ENCODE results near the gene CCDC178.
"Not testable (repeated sequence)": the region's sequence is repeated elsewhere in the genome, so short reads cannot be mapped to it uniquely, and the experiment has no call there.

Gene CCDC178

GRCh38 chr18:32975501-32975900 is 465.0 kb downstream of the CCDC178 start:
- no peak for DNase-seq

- no peak for DNase-seq
Measured at GRCh38 chr18:32975163-32975436, 465.4 kb downstream of the CCDC178 start.

GRCh38 chr18:32974421-32975162 is 465.9 kb downstream of the CCDC178 start:
- DNase-seq, result peak; percentile 91

GRCh38 chr18:32968248-32968647 is 472.3 kb downstream of the CCDC178 start:
- no peak for DNase-seq

- peak; percentile 26 for DNase-seq
Measured at GRCh38 chr18:32966141-32966540, 474.4 kb downstream of the CCDC178 start.

- DNase-seq, result no peak
Measured at GRCh38 chr18:32961538-32961937, 479.0 kb downstream of the CCDC178 start.

- DNase-seq, result no peak
Measured at GRCh38 chr18:32958746-32959145, 481.8 kb downstream of the CCDC178 start.

GRCh38 chr18:32956591-32957315 is 483.8 kb downstream of the CCDC178 start:
- DNase-seq, result no peak

- not testable (repeated sequence) for DNase-seq
Measured at GRCh38 chr18:32952318-32952717, 488.2 kb downstream of the CCDC178 start.

- peak; percentile 69 for DNase-seq
Measured at GRCh38 chr18:32937597-32937996, 502.9 kb downstream of the CCDC178 start.

GRCh38 chr18:32937066-32937465 is 503.5 kb downstream of the CCDC178 start:
- no peak for DNase-seq

- DNase-seq, result no peak
Measured at GRCh38 chr18:32934201-32934600, 506.3 kb downstream of the CCDC178 start.

GRCh38 chr18:32930695-32931301 is 509.7 kb downstream of the CCDC178 start:
- DNase-seq, result peak; percentile 86

GRCh38 chr18:32929213-32929612 is 511.3 kb downstream of the CCDC178 start:
- DNase-seq, result no peak

- DNase-seq, result no peak
Measured at GRCh38 chr18:32922951-32923430, 517.5 kb downstream of the CCDC178 start.

GRCh38 chr18:32920796-32921787 is 519.4 kb downstream of the CCDC178 start:
- no peak for DNase-seq

- peak; percentile 35 for DNase-seq
Measured at GRCh38 chr18:32919799-32920198, 520.7 kb downstream of the CCDC178 start.

GRCh38 chr18:32918692-32919250 is 521.8 kb downstream of the CCDC178 start:
- no peak for DNase-seq

GRCh38 chr18:32915516-32915915 is 525.0 kb downstream of the CCDC178 start:
- DNase-seq, result no peak

- DNase-seq, result no peak
Measured at GRCh38 chr18:32911660-32912284, 528.7 kb downstream of the CCDC178 start.

- no peak for DNase-seq
Measured at GRCh38 chr18:32910694-32911296, 529.7 kb downstream of the CCDC178 start.

Measured in NCI-H510A treated with DMSO at 0.1 percent for 48 hours (cell line).